HCT116 (cell line): ENCODE results near the gene MMS22L. TPM values are rescaled to one million over a fixed set of nuclear protein-coding genes. Genes with fewer than 3 reads are reported as not detected.

Experiments used
- ATAC-seq: fragments of 200-7000 bp; cut with Tn5 transposase; 2 replicates; pipeline ENCODE4 v1.9.1; 2020; ENCODE audit warnings: mild to moderate bottlenecking, moderate library complexity
- BruUV-seq: library from RNA; stranded (reverse); fragments of 400-500 nt; replicated peaks from 2 replicates; lab custom pipeline; 2021; lab: Mats Ljungman, UMichigan
- CTCF ChIA-PET: fragments of 300-600 bp; sonication (Branson Sonifier 250); formaldehyde crosslinking; loops from one replicate; lab custom pipeline; 2021; ENCODE audit warnings: antibody characterized with exemption; lab: Charles Lee
- POLR2A ChIA-PET: fragments of 300-600, 350-600 bp; sonication (Branson Sonifier 250); formaldehyde crosslinking; loops from one replicate; lab custom pipeline; 2021; ENCODE audit warnings: antibody characterized with exemption; lab: Charles Lee
- RAD21 ChIA-PET, 2 experiments: fragments of 300-600 bp; sonication (Branson Sonifier 250); formaldehyde crosslinking; loops; one replicate each; lab custom pipeline; 2023; ENCODE audit warnings: low total read pairs in 2 of 2; ENCODE audit not compliant: uncharacterized antibody in 2 of 2, unreplicated experiment in 2 of 2, low non-redundant PET in 1 of 2; lab: Charles Lee
- DNase-seq: peaks from one replicate; pipeline ENCODE4 v3.0.0-alpha.2; 2010; ENCODE audit warnings: low read depth, low spot score
- H2AFZ ChIP-seq: fragments of 200-600 bp; shearing (Covaris generic), sonication (generic); 2 replicates; pipeline ENCODE4 v1.6.1; 2017; ENCODE audit warnings: low read depth, mixed run types, mixed read lengths, antibody characterized with exemption, low read length; ENCODE audit not compliant: poor library complexity, severe bottlenecking
- H3K27ac ChIP-seq: 2 replicates; pipeline ENCODE4 v1.5.1; 2012; ENCODE audit warnings: low read depth, low read length
- H3K27me3 ChIP-seq: fragments of 200-600 bp; sonication (generic); 2 replicates; pipeline ENCODE4 v1.6.1; 2016; ENCODE audit warnings: mixed run types, low read length, mixed read lengths; ENCODE audit not compliant: insufficient read depth
- H3K36me3 ChIP-seq, 2 experiments: fragments of 200-500 bp in 1 of 2; fragments of 200-600 bp in 1 of 2; sonication (Bioruptor generic) in 1 of 2; sonication (generic) in 1 of 2; 2 replicates each; pipeline versions ENCODE4 v1.5.1 to v1.6.1; 2014 to 2016; ENCODE audit warnings: low read length in 2 of 2, inconsistent platforms in 1 of 2, mixed read lengths in 1 of 2, mixed run types in 1 of 2; ENCODE audit not compliant: insufficient read depth in 2 of 2, control insufficient read depth in 1 of 2
- H3K4me1 ChIP-seq, 2 experiments: fragments of 200-600 bp in 1 of 2; sonication (generic) in 1 of 2; 2 replicates each; pipeline versions ENCODE4 v1.5.1 to v1.6.1; 2012 to 2017; ENCODE audit warnings: low read length in 2 of 2, inconsistent platforms in 1 of 2, mild to moderate bottlenecking in 1 of 2, mixed read lengths in 1 of 2, mixed run types in 1 of 2, moderate library complexity in 1 of 2; ENCODE audit not compliant: insufficient read depth in 2 of 2, control insufficient read depth in 1 of 2
- H3K4me2 ChIP-seq: fragments of 200-600 bp; sonication (generic); 2 replicates; pipeline ENCODE4 v1.6.1; 2017; ENCODE audit warnings: mixed run types, low read length, mixed read lengths
- H3K4me3 ChIP-seq, 2 experiments: fragments of 200-600 bp in 1 of 2; sonication (generic) in 1 of 2; replicated peaks in 1 of 2; 2 replicates each; pipeline ENCODE4 v1.5.1; 2011 to 2016; ENCODE audit warnings: low read length in 2 of 2, control low read depth in 1 of 2, low read depth in 1 of 2, mild to moderate bottlenecking in 1 of 2, mixed read lengths in 1 of 2, mixed run types in 1 of 2
- H3K79me2 ChIP-seq: fragments of 200-600 bp; sonication (generic); 2 replicates; pipeline ENCODE4 v1.6.1; 2017; ENCODE audit warnings: mild to moderate bottlenecking, mixed run types, low read length, moderate library complexity, mixed read lengths; ENCODE audit not compliant: insufficient read depth
- H3K9ac ChIP-seq: fragments of 200-600 bp; sonication (generic); 2 replicates; pipeline ENCODE4 v1.6.1; 2016; ENCODE audit warnings: low read length, mixed read lengths
- H3K9me2 ChIP-seq: fragments of 200-600 bp; sonication (generic), shearing (Covaris generic); 2 replicates; pipeline ENCODE4 v1.6.1; 2017; ENCODE audit warnings: mixed run types, mild to moderate bottlenecking, moderate library complexity; ENCODE audit not compliant: insufficient read depth
- H3K9me3 ChIP-seq, 2 experiments: fragments of 200-500 bp in 1 of 2; fragments of 200-600 bp in 1 of 2; sonication (Bioruptor generic) in 1 of 2; sonication (generic) in 1 of 2; 2 replicates each; pipeline ENCODE4 v1.6.1; 2014 to 2017; ENCODE audit warnings: low read length in 2 of 2, mixed read lengths in 2 of 2, inconsistent platforms in 1 of 2, low read depth in 1 of 2, mild to moderate bottlenecking in 1 of 2, mixed run types in 1 of 2, moderate library complexity in 1 of 2; ENCODE audit not compliant: control insufficient read depth in 1 of 2, insufficient read depth in 1 of 2
- H4K20me1 ChIP-seq: fragments of 200-600 bp; sonication (generic), shearing (Covaris generic); 2 replicates; pipeline ENCODE4 v1.6.1; 2017; ENCODE audit warnings: mixed run types, mild to moderate bottlenecking, moderate library complexity; ENCODE audit not compliant: insufficient read depth
- EGR1 ChIP-seq: IDR thresholded peaks from 2 replicates; pipeline ENCODE4 v1.6.1; 2012; ENCODE audit warnings: low read depth
- EZH2 ChIP-seq: fragments of 200-600 bp; sonication (generic); IDR thresholded peaks from 2 replicates; pipeline ENCODE4 v1.6.1; 2017; ENCODE audit warnings: antibody characterized with exemption, mixed run types
- EZH2phosphoT487 ChIP-seq: fragments of 200-600 bp; IDR thresholded peaks from 2 replicates; pipeline ENCODE4 v1.6.1; 2018; ENCODE audit warnings: antibody characterized with exemption, borderline replicate concordance
- FOSL1 ChIP-seq: IDR thresholded peaks from 2 replicates; pipeline ENCODE4 v1.6.1; 2012; ENCODE audit warnings: low read depth
- POLR2A ChIP-seq: IDR thresholded peaks from 2 replicates; pipeline ENCODE4 v1.7.0; 2011; ENCODE audit warnings: borderline replicate concordance; ENCODE audit not compliant: insufficient read depth, insufficient read length; ENCODE audit errors: extremely low read depth
- POLR2AphosphoS5 ChIP-seq: IDR thresholded peaks from 2 replicates; pipeline ENCODE4 v1.6.1; 2011; ENCODE audit warnings: mild to moderate bottlenecking, low read depth, low read length, moderate library complexity
- SP1 ChIP-seq: IDR thresholded peaks from 2 replicates; pipeline ENCODE4 v1.6.1; 2012; ENCODE audit warnings: low read depth
- SRF ChIP-seq: IDR thresholded peaks from 2 replicates; pipeline ENCODE4 v1.6.1; 2012; ENCODE audit warnings: low read depth
- ZFX ChIP-seq: fragments of 450-650 bp; IDR thresholded peaks from 2 replicates; pipeline ENCODE4 v1.6.1; 2017
- intact Hi-C: fragments of 100-400 bp; cut with micrococcal nuclease; formaldehyde crosslinking; loops from 2 replicates; pipeline ENCODE4 v1.10.0; 2022
- total RNA-seq: library from RNA; stranded (reverse); gene quantifications from one replicate; pipeline ENCODE4 v1.2.1, GENCODE V29; 2021; ENCODE audit not compliant: unreplicated experiment
- TF ChIP-seq, protein P1 (sequence below), 3 experiments: fragments of 200-600 bp in 1 of 3; sonication (generic) in 1 of 3; IDR thresholded peaks in 2 of 3; conservative IDR thresholded peaks in 1 of 3; 2 replicates each; pipeline ENCODE4 v1.5.1; 2012 to 2017; ENCODE audit warnings: low read depth in 2 of 3, low read length in 2 of 3, antibody characterized with exemption in 1 of 3, borderline replicate concordance in 1 of 3, control low read depth in 1 of 3, mild to moderate bottlenecking in 1 of 3, mixed read lengths in 1 of 3, mixed run types in 1 of 3, moderate library complexity in 1 of 3; ENCODE audit not compliant: insufficient read depth in 1 of 3
- TF ChIP-seq, protein P2 (sequence below): IDR thresholded peaks from 2 replicates; pipeline ENCODE4 v1.6.1; 2011; ENCODE audit warnings: mild to moderate bottlenecking, low read length, moderate library complexity; ENCODE audit not compliant: insufficient replicate concordance; ENCODE audit errors: extremely low read depth

The MMS22L gene
- total RNA-seq, 1 experiment from 2014 or later, result 44.1 TPM

DNA sequence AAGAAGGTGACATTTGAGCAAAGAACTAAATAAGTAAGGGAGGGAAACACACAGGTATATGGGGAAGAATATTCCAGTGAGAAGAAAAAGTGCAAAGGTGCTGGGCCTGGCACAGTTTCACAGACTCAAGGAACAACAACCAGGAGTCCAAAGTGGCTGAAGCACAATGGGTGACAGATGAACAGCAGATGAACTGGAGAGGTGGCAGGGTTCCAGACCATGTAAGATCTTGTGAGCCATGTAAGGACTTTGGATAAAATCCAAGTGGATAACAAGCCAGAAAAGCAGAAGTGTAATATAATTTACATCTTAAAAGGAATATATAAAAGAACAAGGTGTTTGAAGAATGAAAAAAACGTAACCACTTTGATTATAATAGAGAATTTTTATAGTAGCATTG is 87.9 kb downstream of the MMS22L start:
- no peak for ATAC-seq
- RAD21 ChIA-PET, result no interaction called here
- CTCF ChIA-PET, result no interaction called here

More for the DNA sequence above, 87.9 kb downstream of the MMS22L start:
- no TSS peak for BruUV-seq
- Histone ChIP-seq H3K27ac (no peak overlapping the region), H3K27me3 (no peaks in the 10 kb centered on the region), H3K4me1 (no peaks in the 10 kb centered on the region), H3K79me2 (no peaks in the 10 kb centered on the region), H2AFZ (no peak overlapping the region), H3K9me3 (no peaks in the 10 kb centered on the region), H3K4me3 (no peak overlapping the region), H3K9ac (no peak overlapping the region), H3K4me2 (no peak overlapping the region), H4K20me1 (no peaks in the 10 kb centered on the region), H3K36me3 (no peaks in the 10 kb centered on the region; a peak in 1 of 4 replicates), H3K9me2 (no peaks in the 10 kb centered on the region)
- TF ChIP-seq SP1 (no peak), FOSL1 (no peak), EGR1 (no peak), POLR2A (no peak), SRF (no peak), EZH2phosphoT487 (no peak), POLR2AphosphoS5 (no peak), ZFX (no peak), EZH2 (no peak)
- TF ChIP-seq, protein P1, sequence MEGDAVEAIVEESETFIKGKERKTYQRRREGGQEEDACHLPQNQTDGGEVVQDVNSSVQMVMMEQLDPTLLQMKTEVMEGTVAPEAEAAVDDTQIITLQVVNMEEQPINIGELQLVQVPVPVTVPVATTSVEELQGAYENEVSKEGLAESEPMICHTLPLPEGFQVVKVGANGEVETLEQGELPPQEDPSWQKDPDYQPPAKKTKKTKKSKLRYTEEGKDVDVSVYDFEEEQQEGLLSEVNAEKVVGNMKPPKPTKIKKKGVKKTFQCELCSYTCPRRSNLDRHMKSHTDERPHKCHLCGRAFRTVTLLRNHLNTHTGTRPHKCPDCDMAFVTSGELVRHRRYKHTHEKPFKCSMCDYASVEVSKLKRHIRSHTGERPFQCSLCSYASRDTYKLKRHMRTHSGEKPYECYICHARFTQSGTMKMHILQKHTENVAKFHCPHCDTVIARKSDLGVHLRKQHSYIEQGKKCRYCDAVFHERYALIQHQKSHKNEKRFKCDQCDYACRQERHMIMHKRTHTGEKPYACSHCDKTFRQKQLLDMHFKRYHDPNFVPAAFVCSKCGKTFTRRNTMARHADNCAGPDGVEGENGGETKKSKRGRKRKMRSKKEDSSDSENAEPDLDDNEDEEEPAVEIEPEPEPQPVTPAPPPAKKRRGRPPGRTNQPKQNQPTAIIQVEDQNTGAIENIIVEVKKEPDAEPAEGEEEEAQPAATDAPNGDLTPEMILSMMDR (IDR thresholded peaks at IDR 0.05 in 2 of 3, conservative IDR thresholded peaks at IDR 0.05 in 1 of 3; ENCODE audit: borderline replicate concordance in 1 of 3, insufficient read depth in 1 of 3, low read depth in 2 of 3, low read length in 2 of 3), result no peak
- TF ChIP-seq, protein P2, sequence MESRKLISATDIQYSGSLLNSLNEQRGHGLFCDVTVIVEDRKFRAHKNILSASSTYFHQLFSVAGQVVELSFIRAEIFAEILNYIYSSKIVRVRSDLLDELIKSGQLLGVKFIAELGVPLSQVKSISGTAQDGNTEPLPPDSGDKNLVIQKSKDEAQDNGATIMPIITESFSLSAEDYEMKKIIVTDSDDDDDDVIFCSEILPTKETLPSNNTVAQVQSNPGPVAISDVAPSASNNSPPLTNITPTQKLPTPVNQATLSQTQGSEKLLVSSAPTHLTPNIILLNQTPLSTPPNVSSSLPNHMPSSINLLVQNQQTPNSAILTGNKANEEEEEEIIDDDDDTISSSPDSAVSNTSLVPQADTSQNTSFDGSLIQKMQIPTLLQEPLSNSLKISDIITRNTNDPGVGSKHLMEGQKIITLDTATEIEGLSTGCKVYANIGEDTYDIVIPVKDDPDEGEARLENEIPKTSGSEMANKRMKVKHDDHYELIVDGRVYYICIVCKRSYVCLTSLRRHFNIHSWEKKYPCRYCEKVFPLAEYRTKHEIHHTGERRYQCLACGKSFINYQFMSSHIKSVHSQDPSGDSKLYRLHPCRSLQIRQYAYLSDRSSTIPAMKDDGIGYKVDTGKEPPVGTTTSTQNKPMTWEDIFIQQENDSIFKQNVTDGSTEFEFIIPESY, result no peak
- DNase-seq, result no peak
- intact Hi-C loops, result no loop called here
- POLR2A ChIA-PET, result no interaction called here
